Measurements from ENCODE around the gene KIAA1217.

The KIAA1217 gene

GRCh38 chr10:24249829-24250415, 41.0 kb downstream of the KIAA1217 start:
- Histone ChIP-seq H3K4me3 (ENCODE audit: insufficient read depth, low read length, poor library complexity, severe bottlenecking) (no peak overlapping the region), H3K9ac (ENCODE audit: low read length) (no peak overlapping the region), H3K36me3 (ENCODE audit: low read length) (no peaks in the 10 kb centered on the region), H3F3A (ENCODE audit: insufficient read depth) (no peaks in the 10 kb centered on the region), H3K79me2 (ENCODE audit: insufficient read depth, low read length) (no peaks in the 10 kb centered on the region), H3K27ac (ENCODE audit: low read depth, low read length) (no peak overlapping the region), H3K4me2 (ENCODE audit: low read depth, low read length, poor library complexity, severe bottlenecking) (no peak overlapping the region), H3K9me2 (replicated peaks; ENCODE audit: insufficient read depth, low read length) (no peaks in the 10 kb centered on the region), H2AFZ (ENCODE audit: low read depth, low read length, severe bottlenecking) (no peak overlapping the region), H4K20me1 (ENCODE audit: low read depth, low read length) (no peaks in the 10 kb centered on the region), H3K27me3 (ENCODE audit: low read length) (no peaks in the 10 kb centered on the region), H3K9me3 (ENCODE audit: insufficient read depth, low read length) (no peaks in the 10 kb centered on the region)
- TF ChIP-seq EZH2phosphoT487 (conservative IDR thresholded peaks at IDR 0.05; ENCODE audit: low read length) = no peak
- TF ChIP-seq CTCF (IDR thresholded peaks at IDR 0.05; ENCODE audit: insufficient read depth, low read length, poor library complexity, severe bottlenecking) = no peak

GRCh38 chr10:24251547-24251946, 42.6 kb downstream of the KIAA1217 start:
- Histone ChIP-seq H3K36me3 (ENCODE audit: low read length) (no peaks in the 10 kb centered on the region), H3K79me2 (ENCODE audit: insufficient read depth, low read length) (no peaks in the 10 kb centered on the region), H3K4me2 (ENCODE audit: low read depth, low read length, poor library complexity, severe bottlenecking) (no peak overlapping the region), H2AFZ (ENCODE audit: low read depth, low read length, severe bottlenecking) (no peak overlapping the region), H3F3A (ENCODE audit: insufficient read depth) (no peaks in the 10 kb centered on the region), H3K27me3 (ENCODE audit: low read length) (no peaks in the 10 kb centered on the region), H4K20me1 (ENCODE audit: low read depth, low read length) (no peaks in the 10 kb centered on the region), H3K9me2 (replicated peaks; ENCODE audit: insufficient read depth, low read length) (no peaks in the 10 kb centered on the region), H3K9me3 (ENCODE audit: insufficient read depth, low read length) (no peaks in the 10 kb centered on the region), H3K27ac (ENCODE audit: low read depth, low read length) (no peak overlapping the region), H3K9ac (ENCODE audit: low read length) (no peak overlapping the region), H3K4me3 (ENCODE audit: insufficient read depth, low read length, poor library complexity, severe bottlenecking) (no peak overlapping the region)
- TF ChIP-seq EZH2phosphoT487 (conservative IDR thresholded peaks at IDR 0.05; ENCODE audit: low read length) (no peak), CTCF (IDR thresholded peaks at IDR 0.05; ENCODE audit: insufficient read depth, low read length, poor library complexity, severe bottlenecking) (no peak)

- Histone ChIP-seq H3K4me3 (ENCODE audit: insufficient read depth, low read length, poor library complexity, severe bottlenecking) (no peak overlapping the region), H3K27me3 (ENCODE audit: low read length) (no peaks in the 10 kb centered on the region), H3K4me2 (ENCODE audit: low read depth, low read length, poor library complexity, severe bottlenecking) (no peak overlapping the region), H2AFZ (ENCODE audit: low read depth, low read length, severe bottlenecking) (no peak overlapping the region), H3F3A (ENCODE audit: insufficient read depth) (no peaks in the 10 kb centered on the region), H3K27ac (ENCODE audit: low read depth, low read length) (no peak overlapping the region), H4K20me1 (ENCODE audit: low read depth, low read length) (no peaks in the 10 kb centered on the region), H3K9me2 (replicated peaks; ENCODE audit: insufficient read depth, low read length) (no peaks in the 10 kb centered on the region), H3K9me3 (ENCODE audit: insufficient read depth, low read length) (no peaks in the 10 kb centered on the region), H3K9ac (ENCODE audit: low read length) (no peak overlapping the region), H3K36me3 (ENCODE audit: low read length) (no peaks in the 10 kb centered on the region), H3K79me2 (ENCODE audit: insufficient read depth, low read length) (no peaks in the 10 kb centered on the region)
- TF ChIP-seq EZH2phosphoT487 (conservative IDR thresholded peaks at IDR 0.05; ENCODE audit: low read length) (no peak), CTCF (IDR thresholded peaks at IDR 0.05; ENCODE audit: insufficient read depth, low read length, poor library complexity, severe bottlenecking) (no peak)
These were observed 45.2 kb downstream of the KIAA1217 start for GRCh38 chr10:24254180-24254579.
